A673 (cell line): Measurements from ENCODE around the gene ITCH.

Source experiments
- CTCF ChIP-seq: fragments of 300-800, 200-600 bp; sonication (generic); conservative IDR thresholded peaks from 2 replicates; pipeline ENCODE4 v1.5.1; 2017; ENCODE audit warnings: low read depth, mild to moderate bottlenecking, antibody characterized with exemption, low read length, moderate library complexity, mixed read lengths
- EZH2 ChIP-seq: fragments of 200-600 bp; sonication (generic); IDR thresholded peaks from 2 replicates; pipeline ENCODE4 v1.6.1; 2017; ENCODE audit warnings: borderline replicate concordance, low read depth, mild to moderate bottlenecking, mixed read lengths, antibody characterized with exemption, low read length; ENCODE audit not compliant: poor library complexity, severe bottlenecking

GRCh38 chr20:34345402-34345736 lies 17.7 kb upstream of the ITCH start:
- no peak for TF ChIP-seq CTCF
- no peak for TF ChIP-seq EZH2
